H9 (cell line): ENCODE data around the gene KRT2. TPM values are rescaled to one million over a fixed set of nuclear protein-coding genes. Genes with fewer than 3 reads are reported as not detected.

ENCODE experiments used
- DNase-seq: peaks from one replicate; pipeline ENCODE4 v3.0.0-alpha.2; 2017
- H2AFZ ChIP-seq: one replicate; pipeline ENCODE4 v1.6.1; 2013; ENCODE audit warnings: mild to moderate bottlenecking, low read length, control low read depth, moderate library complexity
- H2AK5ac ChIP-seq: 2 replicates; pipeline ENCODE4 v1.6.1; 2013; ENCODE audit warnings: low read length, control low read depth, mixed read lengths; ENCODE audit not compliant: insufficient read length
- H2BK120ac ChIP-seq: one replicate; pipeline ENCODE4 v1.6.1; 2013; ENCODE audit warnings: low read depth, mild to moderate bottlenecking, low read length, control low read depth, inconsistent platforms; ENCODE audit not compliant: poor library complexity, severe bottlenecking
- H2BK12ac ChIP-seq: 2 replicates; pipeline ENCODE4 v1.6.1; 2013; ENCODE audit warnings: low read length, control low read depth, mixed read lengths, low read depth; ENCODE audit not compliant: insufficient read length
- H2BK15ac ChIP-seq: 2 replicates; pipeline ENCODE4 v1.6.1; 2013; ENCODE audit warnings: low read depth, low read length, control low read depth
- H2BK20ac ChIP-seq: one replicate; pipeline ENCODE4 v1.6.1; 2013; ENCODE audit warnings: low read depth, mild to moderate bottlenecking, low read length, control low read depth, inconsistent platforms; ENCODE audit not compliant: poor library complexity, severe bottlenecking
- H2BK5ac ChIP-seq: 2 replicates; pipeline ENCODE4 v1.6.1; 2013; ENCODE audit warnings: low read length, control low read depth, mixed read lengths; ENCODE audit not compliant: insufficient read length
- H3K14ac ChIP-seq: 2 replicates; pipeline ENCODE4 v1.6.1; 2013; ENCODE audit warnings: low read length, control low read depth; ENCODE audit not compliant: insufficient read depth
- H3K18ac ChIP-seq: 2 replicates; pipeline ENCODE4 v1.6.1; 2013; ENCODE audit warnings: low read depth, mild to moderate bottlenecking, mixed read lengths, low read length, control low read depth; ENCODE audit not compliant: insufficient read length
- H3K23ac ChIP-seq: 2 replicates; pipeline ENCODE4 v1.6.1; 2013; ENCODE audit warnings: low read length, control low read depth, mixed read lengths, low read depth; ENCODE audit not compliant: insufficient read length
- H3K23me2 ChIP-seq: 2 replicates; pipeline ENCODE4 v1.6.1; 2013; ENCODE audit warnings: low read depth, mild to moderate bottlenecking, mixed read lengths, low read length, control low read depth; ENCODE audit not compliant: insufficient read length, poor library complexity, severe bottlenecking
- H3K27ac ChIP-seq: 2 replicates; pipeline ENCODE4 v1.5.1; 2013; ENCODE audit warnings: low read length, control low read depth, mixed read lengths, low read depth; ENCODE audit not compliant: insufficient read length
- H3K27me3 ChIP-seq: 2 replicates; pipeline ENCODE4 v1.6.1; 2013; ENCODE audit warnings: low read length, control low read depth, inconsistent platforms; ENCODE audit not compliant: insufficient read depth
- H3K4ac ChIP-seq: 2 replicates; pipeline ENCODE4 v1.6.1; 2013; ENCODE audit warnings: low read depth, mild to moderate bottlenecking, control low read depth, inconsistent platforms, low read length, moderate library complexity
- H3K4me1 ChIP-seq: 2 replicates; pipeline ENCODE4 v1.6.1; 2013; ENCODE audit warnings: low read length, control low read depth, inconsistent platforms; ENCODE audit not compliant: insufficient read depth
- H3K4me2 ChIP-seq: 2 replicates; pipeline ENCODE4 v1.6.1; 2013; ENCODE audit warnings: low read length, control low read depth, mixed read lengths; ENCODE audit not compliant: insufficient read length, insufficient read depth
- H3K56ac ChIP-seq: 2 replicates; pipeline ENCODE4 v1.6.1; 2013; ENCODE audit warnings: low read depth, mild to moderate bottlenecking, mixed read lengths, low read length, control low read depth; ENCODE audit not compliant: insufficient read length
- H3K79me1 ChIP-seq: 2 replicates; pipeline ENCODE4 v1.6.1; 2013; ENCODE audit warnings: low read depth, mild to moderate bottlenecking, moderate library complexity, low read length, control low read depth, inconsistent platforms; ENCODE audit not compliant: insufficient read depth, poor library complexity, severe bottlenecking
- H3K79me2 ChIP-seq: 2 replicates; pipeline ENCODE4 v1.6.1; 2013; ENCODE audit warnings: low read length, control low read depth, inconsistent platforms; ENCODE audit not compliant: insufficient read depth
- H3K9ac ChIP-seq: 2 replicates; pipeline ENCODE4 v1.6.1; 2013; ENCODE audit warnings: low read length, control low read depth, mixed read lengths; ENCODE audit not compliant: insufficient read length; ENCODE audit errors: extremely low read depth
- H3K9me3 ChIP-seq: one replicate; pipeline ENCODE4 v1.6.1; 2013; ENCODE audit warnings: low read depth, low read length, inconsistent platforms; ENCODE audit not compliant: control insufficient read depth
- H3T11ph ChIP-seq: one replicate; pipeline ENCODE4 v1.6.1; 2013; ENCODE audit warnings: mild to moderate bottlenecking, low read length, control low read depth, inconsistent platforms
- H4K20me1 ChIP-seq: one replicate; pipeline ENCODE4 v1.6.1; 2013; ENCODE audit not compliant: control insufficient read depth, insufficient read length, insufficient read depth
- H4K5ac ChIP-seq: 2 replicates; pipeline ENCODE4 v1.6.1; 2013; ENCODE audit warnings: low read depth, mild to moderate bottlenecking, mixed read lengths, low read length, control low read depth; ENCODE audit not compliant: insufficient read length
- H4K8ac ChIP-seq: replicated peaks from 2 replicates; pipeline ENCODE4 v1.6.1; 2013; ENCODE audit warnings: low read length, control low read depth, mixed read lengths, low read depth; ENCODE audit not compliant: insufficient read length
- H4K91ac ChIP-seq: 2 replicates; pipeline ENCODE4 v1.6.1; 2013; ENCODE audit warnings: low read depth, mild to moderate bottlenecking, moderate library complexity, mixed read lengths, low read length, control low read depth; ENCODE audit not compliant: insufficient read length
- H3K27ac Mint-ChIP-seq, 3 experiments: 2 replicates in 2 of 3; 3 replicates in 1 of 3; pipeline ENCODE4 v1.8.0; 2020 to 2021; ENCODE audit warnings: mixed read lengths in 3 of 3, mild to moderate bottlenecking in 1 of 3, moderate library complexity in 1 of 3
- H3K27me3 Mint-ChIP-seq: 2 replicates; pipeline ENCODE4 v1.8.0; 2021; ENCODE audit warnings: low read depth, mild to moderate bottlenecking, moderate library complexity, mixed read lengths
- H3K36me3 Mint-ChIP-seq, 3 experiments: 2 replicates in 2 of 3; 3 replicates in 1 of 3; pipeline ENCODE4 v1.8.0; 2020 to 2021; ENCODE audit warnings: low read depth in 3 of 3, mixed read lengths in 3 of 3; ENCODE audit not compliant: insufficient read depth in 1 of 3
- H3K4me1 Mint-ChIP-seq, 2 experiments: 2 replicates each; pipeline ENCODE4 v1.8.0; 2020; ENCODE audit warnings: mixed read lengths in 2 of 2
- H3K4me3 Mint-ChIP-seq, 2 experiments: 2 replicates in 1 of 2; 3 replicates in 1 of 2; pipeline ENCODE4 v1.8.0; 2020 to 2021; ENCODE audit warnings: mild to moderate bottlenecking in 2 of 2, mixed read lengths in 2 of 2, moderate library complexity in 1 of 2
- H3K9me3 Mint-ChIP-seq, 2 experiments: 2 replicates in 1 of 2; 3 replicates in 1 of 2; pipeline ENCODE4 v1.8.0; 2020; ENCODE audit warnings: mild to moderate bottlenecking in 2 of 2, mixed read lengths in 2 of 2, moderate library complexity in 1 of 2
- WGBS: extraction: QIAGEN DNeasy Blood & Tissue Kit; methylation state at CpG from one replicate; pipeline ENCODE4 v1.1.7; 2013; ENCODE audit warnings: missing lambda C conversion rate, low lambda C conversion rate, mixed read lengths; ENCODE audit not compliant: insufficient read length; ENCODE audit errors: extremely low coverage; 5-methylcytosine and 5-hydroxymethylcytosine counted together
- total RNA-seq: library from RNA; stranded (reverse); gene quantifications from 2 replicates; pipeline ENCODE4 v1.2.1, GENCODE V29; 2021
- TF ChIP-seq, protein P1 (sequence below): fragments of 200-600 bp; sonication (generic); conservative IDR thresholded peaks from 3 replicates; pipeline ENCODE4 v1.8.0; 2021; ENCODE audit warnings: antibody characterized with exemption, mild to moderate bottlenecking

Gene KRT2
- total RNA-seq, 1 experiment from 2014 or later: not detected

DNA sequence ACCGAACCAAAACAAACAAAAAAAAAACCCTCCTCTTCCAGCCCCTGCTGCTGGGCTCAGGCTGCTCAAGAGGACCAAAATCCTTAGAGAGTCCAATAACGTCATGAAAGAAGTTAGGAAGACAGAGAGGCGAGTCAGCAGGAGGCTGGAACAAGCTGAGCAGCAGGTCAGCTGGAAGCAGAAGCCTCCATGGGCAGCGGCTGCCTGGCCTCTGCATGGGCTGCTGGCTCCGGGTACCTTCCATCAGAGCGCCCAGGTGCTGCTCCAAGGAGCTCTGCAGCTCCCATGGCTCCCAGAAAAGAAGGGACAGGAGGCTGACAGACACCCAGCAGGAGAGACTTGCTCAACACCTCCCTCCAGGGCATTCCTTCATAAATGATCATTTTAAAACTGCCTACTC is 3.2 kb upstream of the KRT2 start:
- H3K4me2 ChIP-seq: no peak overlapping the region
- no peaks in the 10 kb centered on the region for H3K79me2 ChIP-seq
- H3K4me1 Mint-ChIP-seq: peaks cover 0 to 4% of the 10 kb centered on the region in 2 experiments; a peak in 2 of 4 replicates
- no peaks in the 10 kb centered on the region for H3K4me1 ChIP-seq
- H2BK12ac ChIP-seq: no peak overlapping the region
- H3K27ac ChIP-seq: no peak overlapping the region
- no peak overlapping the region for H2BK15ac ChIP-seq
- WGBS: no CpG with 5 or more reads among the region's 6 CpGs
- H3K23ac ChIP-seq: no peak overlapping the region
- no peak overlapping the region for H3K9ac ChIP-seq
- H3K27me3 ChIP-seq: no peaks in the 10 kb centered on the region
- no peak overlapping the region for H2AFZ ChIP-seq
- H3K56ac ChIP-seq: no peak overlapping the region
- H3K14ac ChIP-seq: no peak overlapping the region
- TF ChIP-seq, protein P1, sequence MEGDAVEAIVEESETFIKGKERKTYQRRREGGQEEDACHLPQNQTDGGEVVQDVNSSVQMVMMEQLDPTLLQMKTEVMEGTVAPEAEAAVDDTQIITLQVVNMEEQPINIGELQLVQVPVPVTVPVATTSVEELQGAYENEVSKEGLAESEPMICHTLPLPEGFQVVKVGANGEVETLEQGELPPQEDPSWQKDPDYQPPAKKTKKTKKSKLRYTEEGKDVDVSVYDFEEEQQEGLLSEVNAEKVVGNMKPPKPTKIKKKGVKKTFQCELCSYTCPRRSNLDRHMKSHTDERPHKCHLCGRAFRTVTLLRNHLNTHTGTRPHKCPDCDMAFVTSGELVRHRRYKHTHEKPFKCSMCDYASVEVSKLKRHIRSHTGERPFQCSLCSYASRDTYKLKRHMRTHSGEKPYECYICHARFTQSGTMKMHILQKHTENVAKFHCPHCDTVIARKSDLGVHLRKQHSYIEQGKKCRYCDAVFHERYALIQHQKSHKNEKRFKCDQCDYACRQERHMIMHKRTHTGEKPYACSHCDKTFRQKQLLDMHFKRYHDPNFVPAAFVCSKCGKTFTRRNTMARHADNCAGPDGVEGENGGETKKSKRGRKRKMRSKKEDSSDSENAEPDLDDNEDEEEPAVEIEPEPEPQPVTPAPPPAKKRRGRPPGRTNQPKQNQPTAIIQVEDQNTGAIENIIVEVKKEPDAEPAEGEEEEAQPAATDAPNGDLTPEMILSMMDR: no peak
- H4K91ac ChIP-seq: no peak overlapping the region
- H2BK5ac ChIP-seq: no peak overlapping the region
- no peak overlapping the region for H4K5ac ChIP-seq
- H3K23me2 ChIP-seq: no peaks in the 10 kb centered on the region
- peaks cover 2 to 9% of the 10 kb centered on the region in 2 experiments; a peak in 2 of 5 replicates for H3K9me3 Mint-ChIP-seq
- H3K79me1 ChIP-seq: no peaks in the 10 kb centered on the region
- H3K4me3 Mint-ChIP-seq: no peak overlapping the region
- H3K36me3 Mint-ChIP-seq: no peaks in the 10 kb centered on the region
- H2BK120ac ChIP-seq: no peak overlapping the region
- H2AK5ac ChIP-seq: no peak overlapping the region
- no peak overlapping the region for H3T11ph ChIP-seq
- no peak overlapping the region for H4K8ac ChIP-seq
- H3K9me3 ChIP-seq: no peaks in the 10 kb centered on the region
- H2BK20ac ChIP-seq: no peak overlapping the region
- no peak for DNase-seq
- no peak overlapping the region for H3K4ac ChIP-seq
- no peak overlapping the region for H3K27ac Mint-ChIP-seq
- no peak overlapping the region for H3K18ac ChIP-seq
- peaks cover 25% of the 10 kb centered on the region for H3K27me3 Mint-ChIP-seq
- H4K20me1 ChIP-seq: peaks cover 2% of the 10 kb centered on the region
